Choroid plexus epithelial cell (primary cell): ENCODE results near the gene TBC1D9B.
A peak's percentile ranks its signal among the peaks of the same experiment; 100 is the strongest.

Source experiments
- DNase-seq: peaks from one replicate; pipeline ENCODE4 v3.0.0-alpha.2; 2010; ENCODE audit warnings: low read depth
- H3K4me3 ChIP-seq: 2 replicates; pipeline ENCODE4 v1.5.1; 2011; ENCODE audit warnings: low read depth, mild to moderate bottlenecking, control low read depth, low read length, moderate library complexity
- TF ChIP-seq, protein P1 (sequence below): conservative IDR thresholded peaks from 2 replicates; pipeline ENCODE4 v1.5.1; 2011; ENCODE audit warnings: low read depth, mild to moderate bottlenecking, control low read depth, inconsistent platforms, low read length, moderate library complexity

The TBC1D9B gene

DNA sequence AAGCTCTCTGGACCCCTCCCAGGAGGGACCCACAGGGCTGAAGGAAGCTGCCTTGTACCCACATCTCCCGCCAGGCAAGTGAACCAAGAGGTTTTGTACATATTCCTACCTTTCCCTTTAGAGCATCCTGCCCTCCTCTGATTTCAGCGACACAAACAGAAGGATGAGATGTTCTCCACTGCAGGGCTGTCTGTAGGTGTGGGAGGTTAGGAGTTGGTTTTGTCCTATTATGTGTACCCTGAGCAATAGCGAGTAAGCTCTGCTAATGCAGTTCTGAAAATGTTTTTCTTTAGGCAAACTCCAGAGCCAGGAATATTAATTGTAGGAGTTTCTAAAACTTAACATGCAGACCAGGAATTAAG, 74.0 kb downstream of the TBC1D9B start:
- no peak overlapping the region for H3K4me3 ChIP-seq
- TF ChIP-seq, protein P1, sequence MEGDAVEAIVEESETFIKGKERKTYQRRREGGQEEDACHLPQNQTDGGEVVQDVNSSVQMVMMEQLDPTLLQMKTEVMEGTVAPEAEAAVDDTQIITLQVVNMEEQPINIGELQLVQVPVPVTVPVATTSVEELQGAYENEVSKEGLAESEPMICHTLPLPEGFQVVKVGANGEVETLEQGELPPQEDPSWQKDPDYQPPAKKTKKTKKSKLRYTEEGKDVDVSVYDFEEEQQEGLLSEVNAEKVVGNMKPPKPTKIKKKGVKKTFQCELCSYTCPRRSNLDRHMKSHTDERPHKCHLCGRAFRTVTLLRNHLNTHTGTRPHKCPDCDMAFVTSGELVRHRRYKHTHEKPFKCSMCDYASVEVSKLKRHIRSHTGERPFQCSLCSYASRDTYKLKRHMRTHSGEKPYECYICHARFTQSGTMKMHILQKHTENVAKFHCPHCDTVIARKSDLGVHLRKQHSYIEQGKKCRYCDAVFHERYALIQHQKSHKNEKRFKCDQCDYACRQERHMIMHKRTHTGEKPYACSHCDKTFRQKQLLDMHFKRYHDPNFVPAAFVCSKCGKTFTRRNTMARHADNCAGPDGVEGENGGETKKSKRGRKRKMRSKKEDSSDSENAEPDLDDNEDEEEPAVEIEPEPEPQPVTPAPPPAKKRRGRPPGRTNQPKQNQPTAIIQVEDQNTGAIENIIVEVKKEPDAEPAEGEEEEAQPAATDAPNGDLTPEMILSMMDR, result no peak
- peak; percentile 2 for DNase-seq

DNA sequence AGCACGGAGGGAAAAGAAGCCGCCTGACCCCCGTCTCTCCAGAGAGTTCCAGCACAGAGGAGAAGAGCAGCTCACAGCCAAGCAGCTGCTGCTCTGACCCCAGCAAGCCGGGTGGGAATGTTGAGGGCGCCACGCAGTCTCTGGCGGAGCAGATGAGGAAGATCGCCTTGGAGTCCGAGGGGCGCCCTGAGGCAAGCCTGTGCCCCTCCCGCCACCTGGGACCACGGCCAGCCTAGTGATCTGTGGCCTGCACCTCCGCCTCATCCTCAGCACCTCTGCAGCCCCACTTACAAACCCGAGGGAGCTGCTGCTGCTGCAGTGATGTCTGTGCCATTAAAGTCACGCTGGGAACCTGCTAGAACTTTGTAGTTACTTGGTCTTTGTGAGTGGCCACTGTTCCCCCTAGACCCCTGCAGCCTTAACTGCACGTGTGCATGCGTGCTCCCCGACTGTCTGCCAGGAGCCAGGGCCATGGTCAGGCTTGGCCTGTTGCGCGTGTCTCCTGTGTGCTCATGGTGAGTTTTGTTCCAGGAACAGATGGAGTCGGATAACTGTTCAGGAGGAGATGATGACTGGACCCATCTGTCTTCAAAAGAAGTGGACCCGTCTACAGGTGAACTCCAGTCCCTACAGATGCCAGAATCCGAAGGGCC, 74.5 kb downstream of the TBC1D9B start:
- TF ChIP-seq, protein P1, result no peak
- H3K4me3 ChIP-seq, result no peak overlapping the region
- DNase-seq, result peak; percentile 6

DNA sequence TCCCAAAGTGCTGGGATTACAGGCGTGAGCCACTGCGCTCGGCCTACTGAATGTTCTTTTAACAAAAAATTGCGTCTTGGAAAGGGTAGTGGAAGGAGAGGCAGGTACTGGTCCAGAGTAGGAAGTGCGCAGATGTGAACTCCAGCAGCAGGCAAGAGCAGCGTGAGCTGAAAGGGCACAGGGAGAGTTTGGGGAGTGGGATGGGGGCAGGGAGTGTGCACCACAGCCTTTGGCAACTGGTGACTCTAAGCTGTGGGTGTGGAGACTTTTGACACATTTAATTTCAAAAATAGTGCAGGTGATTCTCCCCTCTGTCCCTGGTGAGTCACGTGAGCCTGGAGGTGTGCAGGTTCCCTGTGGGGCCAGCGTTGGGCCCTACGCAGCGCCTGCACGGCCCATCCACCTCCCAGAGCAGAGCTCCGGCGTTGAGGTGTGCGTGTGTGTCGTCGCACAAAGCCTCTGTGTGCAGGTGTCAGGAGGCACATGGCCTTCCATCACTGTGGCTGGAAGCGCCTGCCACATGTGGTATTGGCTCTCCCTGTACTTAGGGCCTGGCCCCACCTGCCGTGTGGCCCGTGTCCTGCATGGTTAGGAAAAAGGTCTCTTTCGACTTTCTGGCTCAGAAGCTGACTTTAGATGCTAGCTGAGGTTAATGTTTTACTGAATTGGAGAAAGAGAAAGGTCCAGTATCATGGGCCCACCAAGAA, 75.5 kb downstream of the TBC1D9B start:
- no peak overlapping the region for H3K4me3 ChIP-seq
- TF ChIP-seq, protein P1, result no peak
- DNase-seq, result peak; percentile 14

DNA sequence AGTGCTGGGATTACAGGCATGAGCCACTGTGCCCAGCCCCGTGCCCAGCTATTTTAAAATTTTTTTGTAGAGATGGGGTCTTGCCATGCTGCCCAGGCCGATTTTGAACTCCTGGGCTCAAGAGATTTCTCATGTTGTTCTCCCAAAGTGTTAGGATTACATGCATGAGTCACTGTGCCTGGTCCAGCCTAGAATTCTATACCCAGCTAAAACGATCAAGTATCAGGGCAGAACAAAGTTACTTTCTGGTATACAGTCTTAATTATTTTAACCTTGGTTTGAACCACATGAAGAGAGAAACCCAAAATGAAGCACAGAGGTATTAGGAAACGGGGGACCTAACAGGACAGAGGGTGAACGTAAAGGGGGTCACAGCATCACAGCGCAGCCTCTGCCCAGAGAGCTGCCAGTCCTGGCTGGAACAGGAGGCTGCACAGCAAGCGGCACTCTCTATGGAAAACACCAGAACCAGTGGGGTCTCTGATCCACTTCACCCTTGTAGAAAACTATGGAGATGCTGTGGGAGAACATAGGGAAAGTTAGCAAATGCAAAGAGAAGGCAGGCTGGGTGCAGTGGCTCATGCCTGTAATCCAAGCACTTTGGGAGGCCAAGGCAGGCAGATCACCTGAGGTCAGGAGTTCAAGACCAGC, 76.8 kb downstream of the TBC1D9B start:
- DNase-seq, result peak; percentile 20
- no peak overlapping the region for H3K4me3 ChIP-seq
- TF ChIP-seq, protein P1, result no peak

DNA sequence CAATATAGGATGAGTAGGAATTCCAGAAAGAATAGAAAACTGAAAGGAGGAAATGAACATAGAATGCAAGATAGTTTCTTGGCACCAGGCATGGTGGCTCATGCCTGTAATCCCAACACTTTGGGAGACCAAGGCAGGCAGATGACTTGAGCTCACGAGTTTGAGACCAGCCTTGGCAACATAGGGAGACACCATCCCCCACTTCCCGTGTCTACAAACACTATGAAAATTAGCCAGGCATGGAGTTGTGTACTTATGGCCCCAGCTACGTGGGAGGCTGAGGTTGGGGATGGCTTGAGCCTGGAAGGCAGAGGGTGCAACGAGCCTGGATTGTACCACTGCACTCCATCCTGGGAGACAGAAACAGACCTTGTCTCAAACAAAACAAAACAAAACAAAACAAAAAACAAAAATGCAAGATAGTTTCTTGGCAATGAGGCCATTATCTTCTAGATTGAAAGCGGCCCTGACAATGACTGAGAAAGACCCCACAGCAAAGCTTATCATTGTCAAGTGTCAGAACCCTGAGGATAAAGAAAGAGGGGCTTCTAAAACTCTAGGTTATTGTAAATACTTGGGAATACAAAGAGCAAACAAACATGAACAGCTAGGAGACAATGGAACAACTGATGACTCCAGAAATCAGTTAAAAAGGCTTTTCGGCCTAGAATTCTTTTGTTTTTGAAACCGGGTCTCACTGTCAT, 77.8 kb downstream of the TBC1D9B start:
- TF ChIP-seq, protein P1, result no peak
- no peak overlapping the region for H3K4me3 ChIP-seq
- DNase-seq, result peak; percentile 23

DNA sequence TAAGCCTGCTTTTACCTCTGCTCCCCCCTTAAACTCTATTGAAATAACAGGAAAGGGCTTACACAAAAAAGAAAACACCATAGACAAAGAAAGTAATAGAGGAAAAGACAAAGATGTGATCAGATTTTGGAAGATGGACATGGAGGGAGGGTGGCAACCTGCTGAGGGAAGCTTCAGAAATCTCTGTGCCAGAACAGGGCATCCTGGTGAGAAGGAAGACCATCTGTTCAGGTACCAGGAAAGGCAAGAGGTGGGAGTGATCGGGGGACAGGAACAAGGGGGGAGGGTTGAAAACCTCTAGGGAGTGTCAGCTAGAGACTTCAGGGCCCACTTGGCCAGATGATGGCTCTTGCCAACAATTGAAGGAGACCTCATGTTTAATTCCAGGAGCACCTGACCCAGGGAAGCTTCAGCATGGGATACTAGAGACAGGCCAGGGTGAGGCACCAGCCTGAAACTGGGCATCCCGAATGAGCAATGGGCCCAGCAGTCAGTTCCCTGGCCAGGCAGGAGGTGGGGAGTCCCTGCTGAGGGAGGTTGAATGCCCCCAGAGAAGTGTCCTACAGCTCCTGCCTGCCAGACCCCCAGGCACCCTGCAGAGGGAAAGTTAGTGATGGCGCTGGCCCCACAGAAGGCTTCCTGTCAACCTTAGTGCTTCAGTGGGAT, 78.8 kb downstream of the TBC1D9B start:
- TF ChIP-seq, protein P1, result no peak
- no peak overlapping the region for H3K4me3 ChIP-seq
- no peak for DNase-seq
